Measurements from ENCODE around the gene DBF4B.

The DBF4B gene

GRCh38 chr17:44777394-44778348 lies 69.2 kb downstream of the DBF4B start:
- no peak for DNase-seq (ENCODE audit: low spot score)

GRCh38 chr17:44778656-44779210 lies 70.3 kb downstream of the DBF4B start:
- no peak for DNase-seq (ENCODE audit: low spot score)

- DNase-seq (ENCODE audit: low spot score), result peak; percentile 70
Measured at GRCh38 chr17:44779211-44780025, 71.0 kb downstream of the DBF4B start.

- DNase-seq (ENCODE audit: low spot score), result no peak
Measured at GRCh38 chr17:44780161-44780560, 71.7 kb downstream of the DBF4B start.

- DNase-seq (ENCODE audit: low spot score), result no peak
Measured at GRCh38 chr17:44780845-44781480, 72.5 kb downstream of the DBF4B start.

GRCh38 chr17:44781551-44782325 lies 73.3 kb downstream of the DBF4B start:
- no peak for DNase-seq (ENCODE audit: low spot score)

GRCh38 chr17:44782326-44782850 lies 73.9 kb downstream of the DBF4B start:
- DNase-seq (ENCODE audit: low spot score), result no peak

- DNase-seq (ENCODE audit: low spot score), result no peak
Measured at GRCh38 chr17:44785921-44786320, 77.5 kb downstream of the DBF4B start.

- DNase-seq (ENCODE audit: low spot score), result no peak
Measured at GRCh38 chr17:44786551-44787081, 78.2 kb downstream of the DBF4B start.

GRCh38 chr17:44787271-44787940 lies 78.9 kb downstream of the DBF4B start:
- no peak for DNase-seq (ENCODE audit: low spot score)

- no peak for DNase-seq (ENCODE audit: low spot score)
Measured at GRCh38 chr17:44788139-44788538, 79.7 kb downstream of the DBF4B start.

- no peak for DNase-seq (ENCODE audit: low spot score)
Measured at GRCh38 chr17:44792276-44792675, 83.8 kb downstream of the DBF4B start.

GRCh38 chr17:44793885-44794842 lies 85.7 kb downstream of the DBF4B start:
- no peak for DNase-seq (ENCODE audit: low spot score)

- peak; percentile 66 for DNase-seq (ENCODE audit: low spot score)
Measured at GRCh38 chr17:44794851-44795413, 86.5 kb downstream of the DBF4B start.

- no peak for DNase-seq (ENCODE audit: low spot score)
Measured at GRCh38 chr17:44795421-44795820, 87.0 kb downstream of the DBF4B start.

- no peak for DNase-seq (ENCODE audit: low spot score)
Measured at GRCh38 chr17:44795928-44796327, 87.5 kb downstream of the DBF4B start.

GRCh38 chr17:44796731-44797130 lies 88.3 kb downstream of the DBF4B start:
- no peak for DNase-seq (ENCODE audit: low spot score)

- DNase-seq (ENCODE audit: low spot score), result no peak
Measured at GRCh38 chr17:44797802-44798201, 89.3 kb downstream of the DBF4B start.

GRCh38 chr17:44798356-44798755 lies 89.9 kb downstream of the DBF4B start:
- DNase-seq (ENCODE audit: low spot score), result no peak
